PC-3 (cell line): ENCODE measurements around the gene RNF2. TPM values are rescaled to one million over a fixed set of nuclear protein-coding genes. Genes with fewer than 3 reads are reported as not detected.

Experiments used
- ATAC-seq: fragments of 200-7000 bp; cut with Tn5 transposase; 2 replicates; pipeline ENCODE4 v1.9.1; 2020; ENCODE audit warnings: mild to moderate bottlenecking, moderate library complexity
- BruUV-seq: library from RNA; stranded (reverse); fragments of 400-500 nt; replicated peaks from 2 replicates; lab custom pipeline; 2021; lab: Mats Ljungman, UMichigan
- CTCF ChIA-PET: fragments of 300-600 bp; sonication (Branson Sonifier 250); formaldehyde crosslinking; loops from one replicate; lab custom pipeline; 2022; ENCODE audit warnings: antibody characterized with exemption; lab: Charles Lee
- POLR2A ChIA-PET: fragments of 300-600 bp; sonication (Branson Sonifier 250); formaldehyde crosslinking; loops from one replicate; lab custom pipeline; 2022; ENCODE audit warnings: antibody characterized with exemption; ENCODE audit not compliant: unreplicated experiment; lab: Charles Lee
- DNase-seq: peaks from one replicate; pipeline ENCODE4 v3.0.0-alpha.2; 2015
- H2AFZ ChIP-seq: fragments of 300-600 bp; sonication (generic); 2 replicates; pipeline ENCODE4 v1.6.0; 2016; ENCODE audit warnings: antibody characterized with exemption, low read length
- H3F3A ChIP-seq: fragments of 300-600 bp; sonication (generic); one replicate; pipeline ENCODE4 v1.6.0; 2017; ENCODE audit warnings: antibody characterized with exemption, low read length, control low read depth, mild to moderate bottlenecking; ENCODE audit not compliant: unreplicated experiment
- H3K27ac ChIP-seq: fragments of 300-600 bp; sonication (generic); 2 replicates; pipeline ENCODE4 v1.5.1; 2016; ENCODE audit warnings: mild to moderate bottlenecking, low read length
- H3K27me3 ChIP-seq: fragments of 300-600 bp; sonication (generic); 2 replicates; pipeline ENCODE4 v1.6.1; 2016; ENCODE audit warnings: low read length, mixed read lengths
- H3K36me3 ChIP-seq: fragments of 300-600 bp; sonication (generic); 2 replicates; pipeline ENCODE4 v1.6.1; 2016; ENCODE audit warnings: low read depth, mixed run types, low read length, mixed read lengths
- H3K4me1 ChIP-seq: fragments of 300-600 bp; sonication (generic); 2 replicates; pipeline ENCODE4 v1.5.1; 2016; ENCODE audit warnings: low read length; ENCODE audit not compliant: insufficient read depth
- H3K4me2 ChIP-seq: fragments of 300-600 bp; sonication (generic); 2 replicates; pipeline ENCODE4 v1.6.0; 2016; ENCODE audit warnings: low read length
- H3K4me3 ChIP-seq: fragments of 300-600 bp; sonication (generic); 2 replicates; pipeline ENCODE4 v1.5.1; 2016; ENCODE audit warnings: mild to moderate bottlenecking, low read length, mixed read lengths
- H3K79me2 ChIP-seq: fragments of 300-600 bp; sonication (generic); 2 replicates; pipeline ENCODE4 v1.6.1; 2017; ENCODE audit warnings: low read length, mixed read lengths
- H3K9ac ChIP-seq: fragments of 300-600 bp; sonication (generic); 2 replicates; pipeline ENCODE4 v1.6.0; 2016; ENCODE audit warnings: mild to moderate bottlenecking, low read length
- H3K9me2 ChIP-seq: fragments of 300-600 bp; sonication (generic); replicated peaks from 2 replicates; pipeline ENCODE4 v1.6.1; 2016; ENCODE audit warnings: mixed run types, low read length, mixed read lengths
- H3K9me3 ChIP-seq: fragments of 300-600 bp; sonication (generic); 2 replicates; pipeline ENCODE4 v1.6.1; 2016; ENCODE audit warnings: low read length, mixed read lengths
- H4K20me1 ChIP-seq: fragments of 300-600 bp; sonication (generic); 2 replicates; pipeline ENCODE4 v1.6.1; 2016; ENCODE audit warnings: low read length, mixed read lengths
- CTCF ChIP-seq: fragments of 300-600 bp; sonication (generic); conservative IDR thresholded peaks from 2 replicates; pipeline ENCODE4 v1.5.1; 2017; ENCODE audit warnings: antibody characterized with exemption, low read depth, mild to moderate bottlenecking, low read length
- EZH2 ChIP-seq: fragments of 300-600 bp; sonication (generic); IDR thresholded peaks from one replicate; pipeline ENCODE4 v1.6.1; 2017; ENCODE audit warnings: antibody characterized with exemption, mild to moderate bottlenecking, low read length; ENCODE audit not compliant: unreplicated experiment
- EZH2phosphoT487 ChIP-seq: fragments of 300-600 bp; sonication (generic); IDR thresholded peaks from 2 replicates; pipeline ENCODE4 v1.6.1; 2018; ENCODE audit warnings: mild to moderate bottlenecking, antibody characterized with exemption, low read length, borderline replicate concordance
- intact Hi-C: fragments of 100-400 bp; cut with micrococcal nuclease; formaldehyde crosslinking; loops from 2 replicates; pipeline ENCODE4 v1.9.0; 2023
- total RNA-seq: library from RNA; depleted of rRNA; stranded (reverse); fragments of >200 nt; gene quantifications from 2 replicates; pipeline ENCODE4 v1.2.3, GENCODE V29; 2014

The RNF2 gene
- total RNA-seq, 1 experiment from 2014 or later, result 13.6 TPM

DNA sequence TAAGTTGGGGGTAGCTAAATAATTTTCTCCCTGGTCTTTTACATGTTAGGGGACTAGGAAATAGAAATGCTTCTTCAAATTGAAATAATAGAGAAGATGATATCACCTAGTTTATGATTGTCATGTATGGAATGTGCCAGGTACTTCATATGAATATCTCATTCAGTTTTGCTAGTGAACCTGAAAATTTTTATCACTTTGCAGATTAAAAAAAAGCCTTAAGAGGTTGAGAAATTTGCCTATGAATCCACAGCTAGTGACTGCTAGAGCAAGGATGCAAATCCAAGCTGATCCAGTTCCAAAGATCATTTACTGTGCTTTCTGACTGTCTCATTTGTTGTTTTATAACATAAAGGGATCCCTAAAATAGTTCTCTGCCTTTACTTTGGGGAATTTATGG, 24.7 kb downstream of the RNF2 start:
- H3K9me2 ChIP-seq, result no peaks in the 10 kb centered on the region
- H3K9me3 ChIP-seq, result no peaks in the 10 kb centered on the region
- H3F3A ChIP-seq, result no peaks in the 10 kb centered on the region
- H3K9ac ChIP-seq, result no peak overlapping the region
- H3K27me3 ChIP-seq, result no peaks in the 10 kb centered on the region
- H4K20me1 ChIP-seq, result no peaks in the 10 kb centered on the region
- H3K4me2 ChIP-seq, result no peak overlapping the region
- H2AFZ ChIP-seq, result no peak overlapping the region
- no peak for TF ChIP-seq EZH2phosphoT487
- no peak for TF ChIP-seq EZH2
- no peak for TF ChIP-seq CTCF
- peaks cover 6% of the 10 kb centered on the region; the same call in 1 of the 2 replicates for H3K4me1 ChIP-seq
- CTCF ChIA-PET, result interaction anchor here (0.6 kb wide), 1 partner anchor 373 kb away, joined by 3 read pairs; no protein-coding TSS in a partner anchor
- no TSS peak for BruUV-seq
- H3K27ac ChIP-seq, result no peak overlapping the region
- ATAC-seq (no peak), DNase-seq (no peak)
- intact Hi-C loops, result no loop called here
- POLR2A ChIA-PET, result no interaction called here
- no peaks in the 10 kb centered on the region for H3K36me3 ChIP-seq
- peaks cover 39% of the 10 kb centered on the region; the same call in 1 of the 2 replicates for H3K79me2 ChIP-seq
- H3K4me3 ChIP-seq, result no peak overlapping the region

DNA sequence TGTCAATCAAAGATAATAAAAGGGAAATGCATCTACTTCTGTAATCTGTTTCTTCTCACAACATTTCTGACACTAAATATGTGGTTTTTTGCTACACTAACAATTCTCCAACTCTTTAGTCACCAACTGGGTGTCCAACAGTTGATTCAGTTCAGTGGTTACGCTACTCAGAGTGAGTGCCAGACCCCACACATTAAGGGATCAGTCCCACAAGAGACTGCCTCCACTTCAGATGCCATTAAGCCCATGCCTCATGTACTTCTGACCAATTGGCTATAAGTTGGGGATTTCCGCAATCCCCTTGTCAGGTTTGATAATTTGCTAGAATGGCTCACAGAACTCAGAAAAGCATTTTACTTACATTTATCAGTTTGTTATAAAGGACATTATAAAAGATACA, 28.4 kb downstream of the RNF2 start:
- intact Hi-C loops, result no loop called here
- Histone ChIP-seq H3K27me3 (no peaks in the 10 kb centered on the region), H2AFZ (no peak overlapping the region), H3K9me3 (no peaks in the 10 kb centered on the region), H3K4me3 (no peak overlapping the region), H3K36me3 (no peaks in the 10 kb centered on the region), H3K27ac (no peak overlapping the region), H3K79me2 (peaks cover 63% of the 10 kb centered on the region), H3K4me2 (no peak overlapping the region), H3K9ac (no peak overlapping the region), H4K20me1 (no peaks in the 10 kb centered on the region), H3F3A (no peaks in the 10 kb centered on the region), H3K9me2 (no peaks in the 10 kb centered on the region), H3K4me1 (peaks cover 6% of the 10 kb centered on the region; the same call in 1 of the 2 replicates)
- CTCF ChIA-PET, result no interaction called here
- no peak for TF ChIP-seq CTCF
- no peak for TF ChIP-seq EZH2phosphoT487
- TF ChIP-seq EZH2, result no peak
- BruUV-seq, result no TSS peak
- POLR2A ChIA-PET, result no interaction called here
- DNase-seq (no peak), ATAC-seq (no peak)

GRCh38 chr1:185074307-185074706, 28.9 kb downstream of the RNF2 start:
- no TSS peak for BruUV-seq
- Histone ChIP-seq H2AFZ (no peak overlapping the region), H3K4me2 (no peak overlapping the region), H4K20me1 (no peaks in the 10 kb centered on the region), H3K9me2 (no peaks in the 10 kb centered on the region), H3K27ac (no peak overlapping the region), H3F3A (no peaks in the 10 kb centered on the region), H3K79me2 (peaks cover 68% of the 10 kb centered on the region), H3K36me3 (no peaks in the 10 kb centered on the region), H3K9me3 (no peaks in the 10 kb centered on the region), H3K9ac (no peak overlapping the region), H3K4me3 (no peak overlapping the region), H3K4me1 (peaks cover 6% of the 10 kb centered on the region; the same call in 1 of the 2 replicates), H3K27me3 (no peaks in the 10 kb centered on the region)
- ATAC-seq (no peak), DNase-seq (peak; percentile 3)
- POLR2A ChIA-PET, result no interaction called here
- CTCF ChIA-PET, result no interaction called here
- intact Hi-C loops, result no loop called here
- no peak for TF ChIP-seq CTCF
- TF ChIP-seq EZH2, result no peak
- TF ChIP-seq EZH2phosphoT487, result no peak
